GM10266 (cell line): Measurements from ENCODE around the gene LINGO4.

Source experiments
- DNase-seq: peaks from one replicate; pipeline ENCODE4 v3.0.0; 2012; ENCODE audit errors: extremely low spot score
- TF ChIP-seq, protein P1 (sequence below): IDR thresholded peaks from 2 replicates; pipeline ENCODE4 v1.5.1; 2012; ENCODE audit warnings: mild to moderate bottlenecking, low read depth; ENCODE audit not compliant: control insufficient read depth, insufficient read depth; ENCODE audit errors: missing control alignments

The LINGO4 gene

GRCh38 chr1:151813271-151813977 is 8.2 kb upstream of the LINGO4 start:
- TF ChIP-seq, protein P1, sequence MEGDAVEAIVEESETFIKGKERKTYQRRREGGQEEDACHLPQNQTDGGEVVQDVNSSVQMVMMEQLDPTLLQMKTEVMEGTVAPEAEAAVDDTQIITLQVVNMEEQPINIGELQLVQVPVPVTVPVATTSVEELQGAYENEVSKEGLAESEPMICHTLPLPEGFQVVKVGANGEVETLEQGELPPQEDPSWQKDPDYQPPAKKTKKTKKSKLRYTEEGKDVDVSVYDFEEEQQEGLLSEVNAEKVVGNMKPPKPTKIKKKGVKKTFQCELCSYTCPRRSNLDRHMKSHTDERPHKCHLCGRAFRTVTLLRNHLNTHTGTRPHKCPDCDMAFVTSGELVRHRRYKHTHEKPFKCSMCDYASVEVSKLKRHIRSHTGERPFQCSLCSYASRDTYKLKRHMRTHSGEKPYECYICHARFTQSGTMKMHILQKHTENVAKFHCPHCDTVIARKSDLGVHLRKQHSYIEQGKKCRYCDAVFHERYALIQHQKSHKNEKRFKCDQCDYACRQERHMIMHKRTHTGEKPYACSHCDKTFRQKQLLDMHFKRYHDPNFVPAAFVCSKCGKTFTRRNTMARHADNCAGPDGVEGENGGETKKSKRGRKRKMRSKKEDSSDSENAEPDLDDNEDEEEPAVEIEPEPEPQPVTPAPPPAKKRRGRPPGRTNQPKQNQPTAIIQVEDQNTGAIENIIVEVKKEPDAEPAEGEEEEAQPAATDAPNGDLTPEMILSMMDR, result no peak
- no peak for DNase-seq

GRCh38 chr1:151811181-151811580 is 6.0 kb upstream of the LINGO4 start:
- TF ChIP-seq, protein P1, result no peak
- DNase-seq, result no peak

- TF ChIP-seq, protein P1, result no peak
- DNase-seq, result no peak
Measured at GRCh38 chr1:151809985-151810556, 4.9 kb upstream of the LINGO4 start.

GRCh38 chr1:151809290-151809984 is 4.2 kb upstream of the LINGO4 start:
- TF ChIP-seq, protein P1, result no peak
- no peak for DNase-seq

- TF ChIP-seq, protein P1, result no peak
- no peak for DNase-seq
Measured at GRCh38 chr1:151807766-151808165, 2.5 kb upstream of the LINGO4 start.

DNA sequence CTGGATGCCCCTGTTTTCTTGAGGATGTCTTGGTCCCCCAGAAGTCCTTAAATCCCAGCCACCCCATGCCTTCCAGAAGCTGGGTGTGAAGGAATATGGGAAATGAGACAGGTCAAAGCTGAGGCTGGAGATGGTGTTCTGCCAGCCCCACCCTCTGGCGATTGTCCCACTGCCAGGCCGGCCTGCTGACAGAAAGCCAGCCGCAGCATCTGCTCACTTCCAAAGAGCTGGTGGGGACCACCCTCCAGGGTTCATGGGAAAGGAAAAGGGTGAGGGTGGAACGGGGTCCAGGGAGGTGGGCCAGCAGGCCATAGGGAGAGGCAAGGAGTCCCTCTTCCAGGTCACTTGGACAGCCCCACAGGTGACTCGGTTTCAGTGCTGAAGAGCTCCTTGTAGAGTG is 1.9 kb upstream of the LINGO4 start:
- TF ChIP-seq, protein P1, result no peak
- no peak for DNase-seq

DNA sequence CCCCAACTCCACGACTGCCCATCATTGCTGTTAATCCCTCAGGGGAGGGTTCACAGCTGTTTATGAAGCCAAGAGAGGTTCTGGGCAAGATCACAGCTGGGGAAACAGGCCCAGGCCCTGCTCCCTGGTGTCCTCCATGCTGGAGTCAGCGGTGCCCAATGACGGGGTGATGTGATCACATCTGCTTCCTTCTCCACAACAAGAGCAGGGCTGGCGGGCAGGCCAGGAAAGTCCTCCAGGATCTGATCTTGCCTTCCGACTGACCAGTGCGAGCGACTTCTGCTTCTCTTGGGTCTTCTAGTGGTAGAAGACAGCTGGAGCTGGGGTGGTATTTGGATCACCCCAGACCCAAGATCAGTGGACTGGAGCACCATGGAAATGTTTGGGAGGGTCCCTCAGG is 951 bp upstream of the LINGO4 start:
- TF ChIP-seq, protein P1, result no peak
- no peak for DNase-seq
